Ovary (tissue), 3 donors: Measurements from ENCODE around the gene EFCAB6.

Experiments used
- POLR2A ChIP-seq: fragments of 450-650 bp; IDR thresholded peaks from one replicate; pipeline ENCODE4 v1.6.1; 2017; ENCODE audit warnings: antibody characterized with exemption, mild to moderate bottlenecking, moderate library complexity
- TF ChIP-seq, protein P1 (sequence below), 3 donors: fragments of 450-650 bp in 2 of 3; fragments of 200-600 bp in 1 of 3; IDR thresholded peaks; one replicate each; pipeline versions ENCODE4 v1.5.1 to v1.8.0; 2016 to 2022; ENCODE audit warnings: antibody characterized with exemption in 3 of 3, mild to moderate bottlenecking in 1 of 3
- donor health status: DM: no; HTN: no; CAD: no.

DNA sequence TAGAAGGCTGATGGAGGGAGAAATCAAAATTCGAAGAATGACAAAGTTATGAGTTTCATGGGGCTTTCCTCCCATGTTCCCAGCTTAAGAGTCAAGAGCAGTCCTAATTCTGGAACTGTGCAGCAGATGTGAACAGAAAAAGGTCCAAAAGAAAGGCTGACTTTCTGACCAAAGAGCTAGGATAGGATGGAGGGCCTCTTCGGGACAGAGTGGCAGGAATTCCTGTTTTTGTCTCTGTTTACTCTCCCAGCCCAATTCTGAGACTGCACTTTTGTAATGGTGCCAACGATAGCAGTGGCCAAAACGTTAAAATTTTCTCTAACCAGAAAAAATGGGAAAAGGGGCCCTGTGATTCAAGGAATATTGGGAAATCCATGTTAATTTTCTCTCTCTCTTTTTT, 193.6 kb downstream of the EFCAB6 start:
- TF ChIP-seq, protein P1, sequence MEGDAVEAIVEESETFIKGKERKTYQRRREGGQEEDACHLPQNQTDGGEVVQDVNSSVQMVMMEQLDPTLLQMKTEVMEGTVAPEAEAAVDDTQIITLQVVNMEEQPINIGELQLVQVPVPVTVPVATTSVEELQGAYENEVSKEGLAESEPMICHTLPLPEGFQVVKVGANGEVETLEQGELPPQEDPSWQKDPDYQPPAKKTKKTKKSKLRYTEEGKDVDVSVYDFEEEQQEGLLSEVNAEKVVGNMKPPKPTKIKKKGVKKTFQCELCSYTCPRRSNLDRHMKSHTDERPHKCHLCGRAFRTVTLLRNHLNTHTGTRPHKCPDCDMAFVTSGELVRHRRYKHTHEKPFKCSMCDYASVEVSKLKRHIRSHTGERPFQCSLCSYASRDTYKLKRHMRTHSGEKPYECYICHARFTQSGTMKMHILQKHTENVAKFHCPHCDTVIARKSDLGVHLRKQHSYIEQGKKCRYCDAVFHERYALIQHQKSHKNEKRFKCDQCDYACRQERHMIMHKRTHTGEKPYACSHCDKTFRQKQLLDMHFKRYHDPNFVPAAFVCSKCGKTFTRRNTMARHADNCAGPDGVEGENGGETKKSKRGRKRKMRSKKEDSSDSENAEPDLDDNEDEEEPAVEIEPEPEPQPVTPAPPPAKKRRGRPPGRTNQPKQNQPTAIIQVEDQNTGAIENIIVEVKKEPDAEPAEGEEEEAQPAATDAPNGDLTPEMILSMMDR (IDR thresholded peaks at IDR 0.05): no peak
- TF ChIP-seq POLR2A: no peak
